HepG2 (cell line): ENCODE measurements around the gene PSMB3.
A peak's percentile ranks its signal among the peaks of the same experiment; 100 is the strongest.

Source experiments
- ARID2 ChIP-seq: sonication (generic); formaldehyde crosslinking; IDR thresholded peaks from 2 replicates; pipeline ENCODE4 v1.8.1; 2022; ENCODE audit warnings: mild to moderate bottlenecking, missing genetic modification reagents, borderline replicate concordance
- ATF7 ChIP-seq, 2 experiments: fragments of 450-650 bp in 1 of 2; sonication (generic) in 1 of 2; formaldehyde crosslinking in 1 of 2; IDR thresholded peaks; 2 replicates each; pipeline versions ENCODE4 v1.4.0 to v1.6.1; 2016 to 2020; ENCODE audit warnings: antibody characterized with exemption in 1 of 2, mild to moderate bottlenecking in 1 of 2, missing genetic modification reagents in 1 of 2
- EP300 ChIP-seq, 3 experiments: sonication (generic) in 1 of 3; formaldehyde crosslinking in 1 of 3; IDR thresholded peaks; 2 replicates each; pipeline versions ENCODE4 v1.5.1 to v1.6.1; 2011 to 2020; ENCODE audit warnings: low read depth in 2 of 3, low read length in 2 of 3, borderline replicate concordance in 1 of 3, improper control_type of control experiment in 1 of 3, mild to moderate bottlenecking in 1 of 3, missing genetic modification reagents in 1 of 3, moderate library complexity in 1 of 3
- MXD4 ChIP-seq: IDR thresholded peaks from 2 replicates; pipeline ENCODE4 v1.6.1; 2016; ENCODE audit warnings: mild to moderate bottlenecking, missing biosample characterization, missing genetic modification reagents
- PRMT3 ChIP-seq: sonication (generic); formaldehyde crosslinking; IDR thresholded peaks from 2 replicates; pipeline ENCODE4 v1.8.1; 2022; ENCODE audit warnings: low read depth, mild to moderate bottlenecking, moderate library complexity, missing genetic modification reagents, borderline replicate concordance
- SRF ChIP-seq: IDR thresholded peaks from 2 replicates; pipeline ENCODE4 v1.6.1; 2011; ENCODE audit warnings: mild to moderate bottlenecking, low read depth, low read length, moderate library complexity
- ZNF670 ChIP-seq: sonication (generic); formaldehyde crosslinking; IDR thresholded peaks from 2 replicates; pipeline ENCODE4 v1.8.0; 2022; ENCODE audit warnings: mild to moderate bottlenecking, missing genetic modification reagents, borderline replicate concordance
- ZSCAN9 ChIP-seq: IDR thresholded peaks from 2 replicates; pipeline ENCODE4 v1.6.1; 2016; ENCODE audit warnings: borderline replicate concordance
- TF ChIP-seq, protein P1 (sequence below): sonication (generic); formaldehyde crosslinking; conservative IDR thresholded peaks from 2 replicates; pipeline ENCODE4 v1.8.1; 2023; ENCODE audit warnings: missing genetic modification reagents
- TF ChIP-seq, protein P2 (sequence below), 2 experiments: IDR thresholded peaks; 2 replicates each; pipeline ENCODE4 v1.6.1; 2011 to 2012; ENCODE audit warnings: low read length in 2 of 2, borderline replicate concordance in 1 of 2, low read depth in 1 of 2, mild to moderate bottlenecking in 1 of 2, moderate library complexity in 1 of 2

DNA sequence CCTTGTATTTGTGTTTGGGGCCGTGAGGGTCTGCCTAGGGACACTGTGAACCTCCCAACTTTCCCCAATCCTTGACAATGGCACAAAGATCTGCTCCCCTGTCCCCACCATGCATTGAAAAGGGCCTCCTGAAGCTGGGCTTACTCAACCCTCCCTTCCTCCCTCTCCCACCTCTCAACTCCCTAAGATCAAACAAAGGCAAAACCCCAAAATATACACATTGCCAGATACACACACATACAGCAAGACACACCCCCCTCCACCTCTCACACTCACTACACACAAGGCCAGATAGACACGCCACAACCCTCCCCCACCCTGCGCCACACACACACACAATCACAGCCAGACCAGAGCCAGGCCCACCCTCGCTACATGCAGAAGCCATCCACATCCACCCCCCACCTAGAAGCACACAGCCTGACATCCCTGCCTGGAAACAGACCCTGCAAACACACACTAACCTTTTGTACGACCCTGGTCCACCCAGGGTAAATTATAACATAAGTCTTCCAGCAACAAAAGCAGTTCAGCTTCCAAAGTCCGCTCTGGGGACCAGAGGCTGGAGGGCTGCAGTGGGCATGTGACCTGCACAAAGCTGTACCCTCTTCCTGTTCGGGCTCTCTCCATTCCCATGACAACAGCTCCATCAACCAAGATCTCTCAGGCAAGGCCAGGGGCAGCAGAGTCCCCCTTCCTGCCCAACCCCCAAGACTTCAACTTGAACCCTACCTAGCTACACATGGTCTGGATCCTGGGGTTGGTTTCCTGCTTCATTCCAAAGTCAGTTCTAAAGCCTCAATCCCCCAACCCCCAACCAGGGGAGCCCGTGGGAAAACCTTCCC is 6.3 kb upstream of the PSMB3 start:
- no peak for TF ChIP-seq PRMT3 (CRISPR knock-in tag)
- no peak for TF ChIP-seq ATF7 (IDR thresholded peaks at IDR 0.05)
- no peak for TF ChIP-seq ATF7 (CRISPR knock-in tag; IDR thresholded peaks at IDR 0.05)
- peak; percentile 75 for TF ChIP-seq ZNF670 (CRISPR knock-in tag)
- no peak for TF ChIP-seq ARID2 (CRISPR knock-in tag)
- TF ChIP-seq MXD4 (CRISPR knock-in tag), result peak; percentile 77
- peak in 1 of 2 experiments; percentile 65; a peak in 1 of 4 replicates for TF ChIP-seq EP300 (IDR thresholded peaks at IDR 0.05; ENCODE audit: low read depth in 2 of 2, low read length in 2 of 2)
- peak; percentile 56; the same call in 1 of the 2 replicates for TF ChIP-seq EP300 (CRISPR knock-in tag; IDR thresholded peaks at IDR 0.05; ENCODE audit: borderline replicate concordance)
- TF ChIP-seq SRF, result no peak
- TF ChIP-seq, protein P1, sequence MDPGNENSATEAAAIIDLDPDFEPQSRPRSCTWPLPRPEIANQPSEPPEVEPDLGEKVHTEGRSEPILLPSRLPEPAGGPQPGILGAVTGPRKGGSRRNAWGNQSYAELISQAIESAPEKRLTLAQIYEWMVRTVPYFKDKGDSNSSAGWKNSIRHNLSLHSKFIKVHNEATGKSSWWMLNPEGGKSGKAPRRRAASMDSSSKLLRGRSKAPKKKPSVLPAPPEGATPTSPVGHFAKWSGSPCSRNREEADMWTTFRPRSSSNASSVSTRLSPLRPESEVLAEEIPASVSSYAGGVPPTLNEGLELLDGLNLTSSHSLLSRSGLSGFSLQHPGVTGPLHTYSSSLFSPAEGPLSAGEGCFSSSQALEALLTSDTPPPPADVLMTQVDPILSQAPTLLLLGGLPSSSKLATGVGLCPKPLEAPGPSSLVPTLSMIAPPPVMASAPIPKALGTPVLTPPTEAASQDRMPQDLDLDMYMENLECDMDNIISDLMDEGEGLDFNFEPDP, result no peak
- TF ChIP-seq, protein P2, sequence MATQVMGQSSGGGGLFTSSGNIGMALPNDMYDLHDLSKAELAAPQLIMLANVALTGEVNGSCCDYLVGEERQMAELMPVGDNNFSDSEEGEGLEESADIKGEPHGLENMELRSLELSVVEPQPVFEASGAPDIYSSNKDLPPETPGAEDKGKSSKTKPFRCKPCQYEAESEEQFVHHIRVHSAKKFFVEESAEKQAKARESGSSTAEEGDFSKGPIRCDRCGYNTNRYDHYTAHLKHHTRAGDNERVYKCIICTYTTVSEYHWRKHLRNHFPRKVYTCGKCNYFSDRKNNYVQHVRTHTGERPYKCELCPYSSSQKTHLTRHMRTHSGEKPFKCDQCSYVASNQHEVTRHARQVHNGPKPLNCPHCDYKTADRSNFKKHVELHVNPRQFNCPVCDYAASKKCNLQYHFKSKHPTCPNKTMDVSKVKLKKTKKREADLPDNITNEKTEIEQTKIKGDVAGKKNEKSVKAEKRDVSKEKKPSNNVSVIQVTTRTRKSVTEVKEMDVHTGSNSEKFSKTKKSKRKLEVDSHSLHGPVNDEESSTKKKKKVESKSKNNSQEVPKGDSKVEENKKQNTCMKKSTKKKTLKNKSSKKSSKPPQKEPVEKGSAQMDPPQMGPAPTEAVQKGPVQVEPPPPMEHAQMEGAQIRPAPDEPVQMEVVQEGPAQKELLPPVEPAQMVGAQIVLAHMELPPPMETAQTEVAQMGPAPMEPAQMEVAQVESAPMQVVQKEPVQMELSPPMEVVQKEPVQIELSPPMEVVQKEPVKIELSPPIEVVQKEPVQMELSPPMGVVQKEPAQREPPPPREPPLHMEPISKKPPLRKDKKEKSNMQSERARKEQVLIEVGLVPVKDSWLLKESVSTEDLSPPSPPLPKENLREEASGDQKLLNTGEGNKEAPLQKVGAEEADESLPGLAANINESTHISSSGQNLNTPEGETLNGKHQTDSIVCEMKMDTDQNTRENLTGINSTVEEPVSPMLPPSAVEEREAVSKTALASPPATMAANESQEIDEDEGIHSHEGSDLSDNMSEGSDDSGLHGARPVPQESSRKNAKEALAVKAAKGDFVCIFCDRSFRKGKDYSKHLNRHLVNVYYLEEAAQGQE (IDR thresholded peaks at IDR 0.05; ENCODE audit: borderline replicate concordance in 1 of 2, low read depth in 1 of 2, low read length in 2 of 2), result no peak
- no peak for TF ChIP-seq ZSCAN9 (CRISPR knock-in tag)
